ENCODE results near the gene GAS7. TPM values are rescaled to one million over a fixed set of nuclear protein-coding genes. Genes with fewer than 3 reads are reported as not detected.

Gene GAS7
- total RNA-seq, 2 donors from 2014 or later, result 69.0 to 70.8 TPM

DNA sequence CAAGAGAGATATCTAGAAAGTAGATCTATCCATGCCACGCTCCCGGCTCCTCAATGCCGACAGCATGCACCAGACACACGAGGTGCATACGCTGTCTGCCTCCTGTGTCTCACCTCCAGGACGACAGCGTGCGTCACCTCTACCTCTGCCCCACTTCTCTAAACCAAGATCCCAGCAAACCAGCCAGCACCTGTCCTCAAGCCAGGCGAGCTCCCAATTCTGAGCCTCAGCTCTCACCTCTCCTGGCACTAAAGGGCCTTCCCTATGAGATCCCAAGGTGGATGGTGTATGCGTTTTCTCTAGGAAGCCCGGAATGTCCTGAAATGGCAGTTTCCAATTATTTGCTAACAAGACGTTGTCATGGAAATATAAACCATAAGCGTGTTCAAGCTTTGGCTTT lies 257.1 kb downstream of the GAS7 start:
- Histone ChIP-seq H3K4me3 (no peak overlapping the region), H3K27ac (no peak overlapping the region), H3K4me1 (ENCODE audit: control insufficient read depth in 1 of 2, low read depth in 2 of 2) (peaks cover 0 to 12% of the 10 kb centered on the region in 2 donors), H3K27me3 (replicated peaks; ENCODE audit: insufficient read depth) (no peaks in the 10 kb centered on the region), H3K9me3 (no peaks in the 10 kb centered on the region), H3K36me3 (no peaks in the 10 kb centered on the region)
- DNase-seq (ENCODE audit: low spot score), result no peak
- no peak for ATAC-seq (ENCODE audit: insufficient number of reproducible peaks, low FRiP score, low read depth)
- TF ChIP-seq, protein P1, sequence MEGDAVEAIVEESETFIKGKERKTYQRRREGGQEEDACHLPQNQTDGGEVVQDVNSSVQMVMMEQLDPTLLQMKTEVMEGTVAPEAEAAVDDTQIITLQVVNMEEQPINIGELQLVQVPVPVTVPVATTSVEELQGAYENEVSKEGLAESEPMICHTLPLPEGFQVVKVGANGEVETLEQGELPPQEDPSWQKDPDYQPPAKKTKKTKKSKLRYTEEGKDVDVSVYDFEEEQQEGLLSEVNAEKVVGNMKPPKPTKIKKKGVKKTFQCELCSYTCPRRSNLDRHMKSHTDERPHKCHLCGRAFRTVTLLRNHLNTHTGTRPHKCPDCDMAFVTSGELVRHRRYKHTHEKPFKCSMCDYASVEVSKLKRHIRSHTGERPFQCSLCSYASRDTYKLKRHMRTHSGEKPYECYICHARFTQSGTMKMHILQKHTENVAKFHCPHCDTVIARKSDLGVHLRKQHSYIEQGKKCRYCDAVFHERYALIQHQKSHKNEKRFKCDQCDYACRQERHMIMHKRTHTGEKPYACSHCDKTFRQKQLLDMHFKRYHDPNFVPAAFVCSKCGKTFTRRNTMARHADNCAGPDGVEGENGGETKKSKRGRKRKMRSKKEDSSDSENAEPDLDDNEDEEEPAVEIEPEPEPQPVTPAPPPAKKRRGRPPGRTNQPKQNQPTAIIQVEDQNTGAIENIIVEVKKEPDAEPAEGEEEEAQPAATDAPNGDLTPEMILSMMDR (IDR thresholded peaks at IDR 0.05), result no peak

DNA sequence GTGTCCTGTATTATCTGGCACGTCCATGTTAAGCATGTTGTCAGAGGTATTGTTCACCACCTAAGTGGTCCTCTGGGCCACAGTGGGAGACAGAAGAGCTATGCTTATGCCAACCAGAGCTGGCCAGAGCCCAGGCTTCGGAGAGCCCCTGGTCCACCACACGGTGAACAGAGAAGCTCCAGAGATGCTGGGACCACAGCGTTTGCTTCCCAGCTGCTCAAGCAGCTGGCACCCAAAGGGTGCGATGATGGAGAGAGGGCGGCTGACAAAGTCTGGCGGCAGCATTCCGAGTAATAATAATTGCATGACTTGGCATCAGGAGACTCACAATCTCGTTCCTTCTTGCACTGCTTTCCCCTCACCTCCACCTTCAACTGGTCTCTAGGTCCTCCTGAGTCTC lies 257.6 kb downstream of the GAS7 start:
- Histone ChIP-seq H3K4me3 (no peak overlapping the region), H3K27ac (no peak overlapping the region), H3K27me3 (replicated peaks; ENCODE audit: insufficient read depth) (no peaks in the 10 kb centered on the region), H3K4me1 (ENCODE audit: control insufficient read depth in 1 of 2, low read depth in 2 of 2) (peaks cover 0 to 12% of the 10 kb centered on the region in 2 donors), H3K9me3 (no peaks in the 10 kb centered on the region), H3K36me3 (no peaks in the 10 kb centered on the region)
- TF ChIP-seq, protein P1 (IDR thresholded peaks at IDR 0.05), result no peak
- no peak for ATAC-seq (ENCODE audit: insufficient number of reproducible peaks, low FRiP score, low read depth)
- no peak for DNase-seq (ENCODE audit: low spot score)

DNA sequence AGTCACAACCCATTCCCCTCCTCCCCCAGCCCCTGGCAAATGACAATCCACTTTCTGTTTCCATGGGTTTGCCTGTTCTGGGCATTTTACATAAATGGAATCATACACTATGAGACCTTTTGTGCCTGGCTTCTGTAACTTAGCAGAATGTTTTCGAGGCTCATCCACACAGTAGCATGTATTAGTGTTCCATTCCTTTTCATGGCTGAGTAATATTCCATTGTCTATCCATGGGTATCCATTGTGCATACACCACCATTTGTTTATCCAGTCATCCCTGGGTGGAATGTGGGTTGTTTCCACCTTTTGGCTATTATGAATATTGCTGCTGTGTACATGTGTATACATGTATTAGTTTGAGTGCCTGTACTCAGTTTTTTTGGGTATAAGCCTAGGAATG lies 259.6 kb downstream of the GAS7 start:
- ATAC-seq (ENCODE audit: insufficient number of reproducible peaks, low FRiP score, low read depth) (no peak), DNase-seq (ENCODE audit: low spot score) (no peak)
- Histone ChIP-seq H3K4me3 (no peak overlapping the region), H3K27me3 (replicated peaks; ENCODE audit: insufficient read depth) (no peaks in the 10 kb centered on the region), H3K36me3 (no peaks in the 10 kb centered on the region), H3K9me3 (no peaks in the 10 kb centered on the region), H3K4me1 (ENCODE audit: control insufficient read depth in 1 of 2, low read depth in 2 of 2) (peaks cover 0 to 12% of the 10 kb centered on the region in 2 donors), H3K27ac (no peak overlapping the region)
- TF ChIP-seq, protein P1 (IDR thresholded peaks at IDR 0.05), result no peak

DNA sequence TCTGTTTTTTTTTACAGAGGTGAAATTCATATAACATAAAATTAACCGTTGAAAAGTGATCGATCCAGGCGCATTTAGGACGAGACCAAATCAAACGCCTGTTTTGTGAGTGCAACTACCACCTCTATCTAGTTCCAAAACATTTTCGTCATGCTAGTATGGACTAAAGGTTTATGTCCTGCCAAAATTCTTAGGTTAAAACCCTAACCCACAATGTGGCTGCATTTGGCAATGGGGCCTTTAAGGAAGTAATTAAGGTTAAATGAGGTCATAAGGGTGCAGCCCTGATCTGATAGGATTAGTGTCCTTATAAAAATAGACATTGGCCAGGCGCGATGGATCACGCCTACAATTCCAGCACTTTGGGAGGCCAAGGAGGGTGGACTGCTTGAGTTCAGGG lies 260.5 kb downstream of the GAS7 start:
- Histone ChIP-seq H3K9me3 (no peaks in the 10 kb centered on the region), H3K27ac (peak overlapping the region in 1 of 2 donors; percentile 15), H3K4me3 (no peak overlapping the region), H3K36me3 (no peaks in the 10 kb centered on the region), H3K27me3 (replicated peaks; ENCODE audit: insufficient read depth) (no peaks in the 10 kb centered on the region), H3K4me1 (ENCODE audit: control insufficient read depth in 1 of 2, low read depth in 2 of 2) (peaks cover 0 to 12% of the 10 kb centered on the region in 2 donors)
- DNase-seq (ENCODE audit: low spot score) (no peak), ATAC-seq (ENCODE audit: insufficient number of reproducible peaks, low FRiP score, low read depth) (no peak)
- TF ChIP-seq, protein P1 (IDR thresholded peaks at IDR 0.05), result no peak

GRCh38 chr17:9937241-9937761 lies 261.1 kb downstream of the GAS7 start:
- Histone ChIP-seq H3K36me3 (no peaks in the 10 kb centered on the region), H3K27ac (peak overlapping the region in 1 of 2 donors; percentile 15), H3K9me3 (no peaks in the 10 kb centered on the region), H3K4me1 (ENCODE audit: control insufficient read depth in 1 of 2, low read depth in 2 of 2) (peaks cover 0 to 12% of the 10 kb centered on the region in 2 donors), H3K4me3 (no peak overlapping the region), H3K27me3 (replicated peaks; ENCODE audit: insufficient read depth) (no peaks in the 10 kb centered on the region)
- DNase-seq (ENCODE audit: low spot score), result no peak
- TF ChIP-seq, protein P1 (IDR thresholded peaks at IDR 0.05), result no peak
- ATAC-seq (ENCODE audit: insufficient number of reproducible peaks, low FRiP score, low read depth), result no peak

Measured in thoracic aorta (tissue), 2 donors.